Activated T-helper 1 cell treated with anti-CD3 and anti-CD28 coated beads, Interleukin-2, amount 50 U/mL, for 16 hours (primary cell): ENCODE data around the gene LIG1.

ENCODE experiments used
- DNase-seq, 2 donors: peaks; one replicate each; pipeline ENCODE4 v3.0.0-alpha.2; 2020; ENCODE audit warnings: low read depth in 1 of 2, low spot score in 1 of 2

LIG1 gene

GRCh38 chr19:48169939-48170803 is at the start of gene LIG1, which contains the start of gene ZSWIM9:
Gene LIG1 (minus strand): TSS chr19:48170344. CDS start chr19:48165566, 4,778 bp downstream.
Gene ZSWIM9 (plus strand): TSS chr19:48170680. CDS start chr19:48171803, 1,123 bp downstream.
- peak; percentile 78 to 86 for DNase-seq

GRCh38 chr19:48218997-48219396 is 48.9 kb upstream of the LIG1 start:
- DNase-seq: no peak

- no peak for DNase-seq
Observed at GRCh38 chr19:48216933-48217332, 46.8 kb upstream of the LIG1 start.

GRCh38 chr19:48213959-48214358 is 43.8 kb upstream of the LIG1 start:
- no peak for DNase-seq

GRCh38 chr19:48210005-48210404 is 39.9 kb upstream of the LIG1 start:
- DNase-seq: no peak

- no peak for DNase-seq
Observed at GRCh38 chr19:48206397-48207093, 36.4 kb upstream of the LIG1 start.

- DNase-seq: peak; percentile 79 to 84
Observed at GRCh38 chr19:48203794-48204628, 33.9 kb upstream of the LIG1 start.

GRCh38 chr19:48203222-48203793 is 33.2 kb upstream of the LIG1 start:
- no peak for DNase-seq

- no peak for DNase-seq
Observed at GRCh38 chr19:48196933-48197665, 27.0 kb upstream of the LIG1 start.

- DNase-seq: no peak
Observed at GRCh38 chr19:48196321-48196763, 26.2 kb upstream of the LIG1 start.

GRCh38 chr19:48194844-48195830 is 25.0 kb upstream of the LIG1 start:
- no peak for DNase-seq

GRCh38 chr19:48194041-48194843 is 24.1 kb upstream of the LIG1 start:
- no peak for DNase-seq

- no peak for DNase-seq
Observed at GRCh38 chr19:48192750-48193149, 22.6 kb upstream of the LIG1 start.

GRCh38 chr19:48190885-48191284 is 20.7 kb upstream of the LIG1 start:
- no peak for DNase-seq

GRCh38 chr19:48190288-48190884 is 20.2 kb upstream of the LIG1 start:
- DNase-seq: peak; percentile 22 to 52

GRCh38 chr19:48186541-48186991 is 16.4 kb upstream of the LIG1 start:
- DNase-seq: no peak

GRCh38 chr19:48186015-48186414 is 15.9 kb upstream of the LIG1 start:
- DNase-seq: no peak

GRCh38 chr19:48183356-48183755 is 13.2 kb upstream of the LIG1 start:
- DNase-seq: no peak
